Heart right ventricle (tissue), 16 donors: ENCODE data around the gene RASAL2. TPM values are rescaled to one million over a fixed set of nuclear protein-coding genes. Genes with fewer than 3 reads are reported as not detected.

ENCODE experiments used
- ATAC-seq, 8 donors: fragments of 200-7000 bp; cut with Tn5 transposase; one replicate each; pipeline ENCODE4 v1.9.1; 2020; ENCODE audit warnings: mild to moderate bottlenecking in 8 of 8, moderate library complexity in 8 of 8, moderate number of reproducible peaks in 1 of 8
- DNase-seq, 2 donors: peaks; one replicate each; pipeline ENCODE4 v3.0.0-alpha.2; 2020
- H3K27ac ChIP-seq, 10 donors: fragments of 200-600 bp; sonication (generic) in 2 of 10; one replicate each; pipeline versions ENCODE4 v1.5.0 to v1.8.0; 2020 to 2022; ENCODE audit warnings: mild to moderate bottlenecking in 3 of 10
- H3K27me3 ChIP-seq, 7 donors: fragments of 200-600 bp; one replicate each; pipeline ENCODE4 v1.8.0; 2021 to 2022; ENCODE audit warnings: mild to moderate bottlenecking in 2 of 7
- H3K36me3 ChIP-seq, 9 donors: fragments of 200-600 bp; sonication (generic) in 1 of 9; one replicate each; pipeline versions ENCODE4 v1.5.0 to v1.8.0; 2020 to 2022; ENCODE audit warnings: mild to moderate bottlenecking in 2 of 9
- H3K4me1 ChIP-seq, 9 donors: fragments of 200-600 bp; sonication (generic) in 1 of 9; one replicate each; pipeline versions ENCODE4 v1.5.0 to v1.8.0; 2020 to 2022; ENCODE audit warnings: mild to moderate bottlenecking in 4 of 9
- H3K4me3 ChIP-seq, 10 donors: fragments of 200-600 bp; sonication (generic) in 2 of 10; one replicate each; pipeline versions ENCODE4 v1.5.0 to v1.8.0; 2020 to 2022; ENCODE audit warnings: mild to moderate bottlenecking in 7 of 10, moderate library complexity in 2 of 10
- H3K9me3 ChIP-seq, 11 donors: fragments of 200-600 bp in 10 of 11; sonication (generic) in 2 of 11; one replicate each; pipeline versions ENCODE4 v1.5.0 to v1.8.0; 2013 to 2022; ENCODE audit warnings: mild to moderate bottlenecking in 2 of 11, control low read depth in 1 of 11, moderate library complexity in 1 of 11
- WGBS, 2 donors: extraction: QIAGEN DNeasy Blood & Tissue Kit; methylation state at CpG; one replicate each; pipeline ENCODE4 v1.1.7; 2013; ENCODE audit warnings: inconsistent platforms in 1 of 2; 5-methylcytosine and 5-hydroxymethylcytosine counted together
- intact Hi-C, 10 donors: fragments of 100-400 bp; cut with DNase I; formaldehyde crosslinking; loops; one replicate each; pipeline versions ENCODE4 v1.11.1 to v1.14.2; 2022
- polyA plus RNA-seq, 2 donors: library from polyadenylated mRNA; stranded (reverse); fragments of 200-250 nt; gene quantifications; one replicate each; pipeline ENCODE4 v1.2.3, GENCODE V29; 2013
- total RNA-seq, 10 donors: library from RNA; stranded (reverse); fragmentation: NEBNext Ultra II Directional in 3 of 10; extraction: Animal tissue kit (Norgen Biotek cat#: 25700) in 3 of 10; gene quantifications; one replicate each; pipeline versions ENCODE4 v1.2.1 to v1.2.4, GENCODE V29; 2021 to 2023
- TF ChIP-seq, protein P1 (sequence below), 9 donors: fragments of 200-600 bp; sonication (generic) in 2 of 9; IDR thresholded peaks; one replicate each; pipeline versions ENCODE4 v1.5.0 to v1.8.0; 2021 to 2022; ENCODE audit warnings: antibody characterized with exemption in 9 of 9, mild to moderate bottlenecking in 5 of 9, moderate library complexity in 1 of 9
- donor health status: Arrhythmogenic right ventricular cardiomyopathy.
- donor health status: ischemic (EF 13 %, LVEDD 7.1; RV severe dilation, severe dysfunction).
- donor health status: healthy with polysubstance abuse.
- donor health status: DM: no; HTN: yes; CAD: no.
- donor health status: DM: no; HTN: no; CAD: no.
- donor health status: ischemic (EF 25% LVEDD 6.9; RV normal size, moderate dysfunction).
- donor health status: ischemic (EF 25% LVEDD 5.7; RV mildly dilated, moderate dysfunction).
- donor health status: healthy.
- donor health status: DM: yes; HTN: yes; CAD: no.
- donor health status: Ischemic cardiomyopathy.
- donor health status: ischemic (EF 35%, LVEDD 5.7; RV mildly dilated, moderate dysfunction).
- donor health status: nonischemic (EF 11% LVEDD 7.7; RV severe dilation, severe dysfunction).
- donor health status: DM: yes; HTN: yes; CAD: no.
- donor health status: PGD.
- donor health status: ischemic (EF 29% LVEDD 5.4; RV normal size, mild dysfunction).
- donor health status: nonischemic (EF 23%, LVEDD 6.1; RV moderate dilation, normal function).

Gene RASAL2
- total and polyA plus RNA-seq, 12 donors, result 3.5 to 59.8 (median 36.2) TPM

DNA sequence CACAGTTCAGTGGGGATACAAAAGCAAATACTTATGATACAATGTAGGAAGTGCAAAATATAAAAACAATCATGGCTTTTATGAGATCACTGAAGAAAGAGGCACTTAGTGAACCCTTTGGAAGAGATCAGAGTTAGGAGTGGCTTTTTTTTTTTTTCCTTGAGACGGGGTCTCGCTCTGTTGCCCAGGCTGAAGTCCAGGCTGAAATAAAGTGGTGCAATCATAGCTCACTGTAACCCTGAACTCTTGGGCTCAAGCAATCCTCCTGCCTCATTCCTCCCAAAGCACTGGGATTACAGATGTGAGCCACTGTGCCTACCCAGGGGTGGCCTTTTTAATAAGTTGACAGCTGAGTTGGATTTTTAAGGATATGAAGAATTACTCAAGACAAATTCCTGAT, 17.3 kb upstream of the RASAL2 start:
- intact Hi-C loops, result no loop called here

DNA sequence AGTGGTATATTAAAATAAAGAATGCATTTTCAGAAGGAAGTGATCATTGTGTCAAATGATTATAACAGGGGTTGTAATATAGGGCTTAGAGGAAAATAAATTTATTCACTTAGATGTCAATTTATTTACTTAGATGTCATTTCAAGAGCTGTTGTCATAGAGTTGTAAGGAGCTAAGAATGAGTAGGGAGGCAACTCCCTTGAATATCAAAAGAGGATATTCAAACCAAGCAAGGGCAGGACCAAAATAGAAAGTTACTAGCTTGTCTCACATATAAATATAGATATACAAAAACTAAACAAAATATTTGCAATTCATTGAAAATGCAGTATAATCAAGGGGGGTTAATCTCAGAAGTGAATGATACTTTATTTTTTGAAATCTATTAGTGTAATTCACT, 16.0 kb upstream of the RASAL2 start:
- Histone ChIP-seq H3K27ac (no peak overlapping the region), H3K4me3 (no peak overlapping the region), H3K36me3 (no peaks in the 10 kb centered on the region), H3K4me1 (peaks cover 0 to 6% (median 0%) of the 10 kb centered on the region in 9 donors), H3K9me3 (no peaks in the 10 kb centered on the region), H3K27me3 (no peaks in the 10 kb centered on the region)
- TF ChIP-seq, protein P1, sequence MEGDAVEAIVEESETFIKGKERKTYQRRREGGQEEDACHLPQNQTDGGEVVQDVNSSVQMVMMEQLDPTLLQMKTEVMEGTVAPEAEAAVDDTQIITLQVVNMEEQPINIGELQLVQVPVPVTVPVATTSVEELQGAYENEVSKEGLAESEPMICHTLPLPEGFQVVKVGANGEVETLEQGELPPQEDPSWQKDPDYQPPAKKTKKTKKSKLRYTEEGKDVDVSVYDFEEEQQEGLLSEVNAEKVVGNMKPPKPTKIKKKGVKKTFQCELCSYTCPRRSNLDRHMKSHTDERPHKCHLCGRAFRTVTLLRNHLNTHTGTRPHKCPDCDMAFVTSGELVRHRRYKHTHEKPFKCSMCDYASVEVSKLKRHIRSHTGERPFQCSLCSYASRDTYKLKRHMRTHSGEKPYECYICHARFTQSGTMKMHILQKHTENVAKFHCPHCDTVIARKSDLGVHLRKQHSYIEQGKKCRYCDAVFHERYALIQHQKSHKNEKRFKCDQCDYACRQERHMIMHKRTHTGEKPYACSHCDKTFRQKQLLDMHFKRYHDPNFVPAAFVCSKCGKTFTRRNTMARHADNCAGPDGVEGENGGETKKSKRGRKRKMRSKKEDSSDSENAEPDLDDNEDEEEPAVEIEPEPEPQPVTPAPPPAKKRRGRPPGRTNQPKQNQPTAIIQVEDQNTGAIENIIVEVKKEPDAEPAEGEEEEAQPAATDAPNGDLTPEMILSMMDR (IDR thresholded peaks at IDR 0.05), result no peak
- intact Hi-C loops, result no loop called here
- DNase-seq (no peak), ATAC-seq (no peak)

More for the DNA sequence above, 17.3 kb upstream of the RASAL2 start:
- WGBS, 2 donors, result 91 to 92% methylated on average over 2 of the region's 2 CpGs
- H3K36me3 ChIP-seq, result no peaks in the 10 kb centered on the region
- TF ChIP-seq, protein P1 (IDR thresholded peaks at IDR 0.05), result no peak
- no peaks in the 10 kb centered on the region for H3K9me3 ChIP-seq
- DNase-seq (no peak), ATAC-seq (no peak)
- H3K4me3 ChIP-seq, result no peak overlapping the region
- H3K27me3 ChIP-seq, result no peaks in the 10 kb centered on the region
- peaks cover 0 to 6% (median 0%) of the 10 kb centered on the region in 9 donors for H3K4me1 ChIP-seq
- no peak overlapping the region for H3K27ac ChIP-seq

DNA sequence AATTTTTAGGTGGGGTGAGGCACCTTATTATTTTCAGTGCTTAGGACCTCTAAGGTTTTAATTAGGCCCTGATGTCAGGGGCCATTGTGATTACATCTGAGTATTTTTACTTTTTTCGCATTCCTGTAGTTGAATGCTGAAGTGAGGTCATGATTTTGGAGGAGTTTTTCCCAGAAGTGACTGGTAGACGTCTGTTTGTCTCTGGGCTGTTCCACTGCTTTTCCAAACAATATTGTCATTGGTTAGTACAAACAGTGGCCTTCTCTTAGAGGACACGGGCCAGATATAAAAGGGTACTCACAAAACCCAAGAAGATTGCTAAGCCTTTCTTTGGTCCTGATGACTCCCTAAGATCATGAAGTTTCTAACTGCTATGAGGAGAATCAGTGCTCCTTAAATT, 7.6 kb upstream of the RASAL2 start:
- H3K4me3 ChIP-seq, result no peak overlapping the region
- ATAC-seq, result peak in 6 of 8 donors; percentile 40 to 81 (median 55)
- WGBS, 2 donors, result 44 to 49% methylated on average over 3 of the region's 3 CpGs
- TF ChIP-seq, protein P1 (IDR thresholded peaks at IDR 0.05), result no peak
- peaks cover 0 to 20% (median 18%) of the 10 kb centered on the region in 9 donors for H3K4me1 ChIP-seq
- H3K9me3 ChIP-seq, result no peaks in the 10 kb centered on the region
- no peak for DNase-seq
- peak overlapping the region in 9 of 10 donors; percentile 11 to 67 (median 57) for H3K27ac ChIP-seq
- intact Hi-C loops, result no loop called here
- no peaks in the 10 kb centered on the region for H3K27me3 ChIP-seq
- no peaks in the 10 kb centered on the region for H3K36me3 ChIP-seq

DNA sequence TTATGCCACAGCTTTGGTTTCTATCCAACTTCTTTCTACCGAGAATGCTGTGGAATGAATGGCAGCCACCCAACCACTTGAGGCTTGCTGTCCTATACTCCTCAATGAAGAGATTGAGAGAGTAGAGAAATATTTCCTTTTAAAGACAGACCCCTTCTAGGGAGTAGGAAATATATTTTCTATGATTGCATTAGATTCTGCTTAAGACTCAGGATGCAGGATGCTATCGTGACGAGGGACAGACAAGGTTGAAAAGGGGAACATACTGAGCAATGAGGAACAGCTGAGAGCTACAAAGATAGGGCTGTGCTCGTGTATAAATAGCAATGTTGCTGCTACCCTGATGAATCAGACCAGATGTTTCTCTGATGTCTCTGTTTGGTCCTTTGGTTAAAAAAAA, 7.1 kb upstream of the RASAL2 start:
- TF ChIP-seq, protein P1 (IDR thresholded peaks at IDR 0.05), result no peak
- peak in 7 of 8 donors; percentile 80 to 93 (median 89) for ATAC-seq
- Histone ChIP-seq H3K36me3 (no peaks in the 10 kb centered on the region), H3K27ac (peak overlapping the region in 9 of 10 donors; percentile 11 to 67 (median 57)), H3K4me3 (no peak overlapping the region), H3K9me3 (no peaks in the 10 kb centered on the region), H3K4me1 (peaks cover 0 to 20% (median 18%) of the 10 kb centered on the region in 9 donors), H3K27me3 (no peaks in the 10 kb centered on the region)
- intact Hi-C loops, result no loop called here
- peak in 1 of 2 donors; percentile 18 for DNase-seq
- WGBS, 2 donors, result 23 to 29% methylated on average over 4 of the region's 4 CpGs
